Inflammatory macrophage treated with lipopolysaccharide for 1 hour (primary cell): Measurements from ENCODE around the gene ADAMTS6.
"Not testable (repeated sequence)": the region's sequence is repeated elsewhere in the genome, so short reads cannot be mapped to it uniquely, and the experiment has no call there.

Experiments
- DNase-seq, 2 donors: peaks; one replicate each; pipeline ENCODE4 v3.0.0-alpha.2; 2020 to 2022

The ADAMTS6 gene

GRCh38 chr5:65481635-65482295 lies at the start of gene ADAMTS6:
TSS of gene ADAMTS6 (minus strand) at chr5:65481920. CDS start at chr5:65473673, 8,247 bp downstream.
- peak; percentile 45 to 61 for DNase-seq

GRCh38 chr5:65530904-65531303 lies 49.2 kb upstream of the ADAMTS6 start:
- DNase-seq = no peak

GRCh38 chr5:65525726-65526125 lies 44.0 kb upstream of the ADAMTS6 start:
- no peak for DNase-seq

DNA sequence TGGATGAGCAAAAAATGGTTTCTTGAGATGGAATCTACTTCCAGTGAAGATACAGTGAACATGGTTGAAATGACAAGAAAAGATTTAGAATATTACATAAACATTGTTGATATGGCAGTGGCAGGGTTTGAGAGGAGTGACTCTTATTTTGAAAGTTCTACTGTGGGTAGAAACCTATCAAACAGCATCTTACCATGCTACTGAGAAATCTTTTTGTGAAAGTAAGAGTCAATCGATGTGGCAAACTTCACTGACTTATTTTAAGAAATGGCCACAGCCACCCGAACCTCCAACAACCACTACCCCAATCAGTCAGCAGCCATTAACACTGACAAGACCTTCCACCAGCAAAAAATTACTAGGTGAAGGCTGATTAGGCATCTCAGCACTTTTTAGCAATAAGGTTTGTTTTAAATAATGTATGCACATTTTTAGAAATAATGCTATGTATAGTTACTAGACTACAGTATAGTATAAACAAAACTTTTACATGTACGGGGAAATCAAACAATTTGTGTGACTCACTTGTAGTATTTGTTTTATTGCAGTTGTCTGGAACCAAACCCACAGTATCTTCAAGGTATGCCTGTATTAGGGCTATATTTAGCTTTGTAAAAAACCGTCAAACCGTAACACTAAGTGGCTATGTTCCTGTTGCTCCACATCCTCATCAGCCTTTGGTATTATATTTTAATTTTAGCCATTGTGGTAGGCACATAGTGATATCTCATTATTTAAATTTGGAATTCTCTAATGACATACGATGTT lies 30.6 kb upstream of the ADAMTS6 start:
- no peak for DNase-seq

DNA sequence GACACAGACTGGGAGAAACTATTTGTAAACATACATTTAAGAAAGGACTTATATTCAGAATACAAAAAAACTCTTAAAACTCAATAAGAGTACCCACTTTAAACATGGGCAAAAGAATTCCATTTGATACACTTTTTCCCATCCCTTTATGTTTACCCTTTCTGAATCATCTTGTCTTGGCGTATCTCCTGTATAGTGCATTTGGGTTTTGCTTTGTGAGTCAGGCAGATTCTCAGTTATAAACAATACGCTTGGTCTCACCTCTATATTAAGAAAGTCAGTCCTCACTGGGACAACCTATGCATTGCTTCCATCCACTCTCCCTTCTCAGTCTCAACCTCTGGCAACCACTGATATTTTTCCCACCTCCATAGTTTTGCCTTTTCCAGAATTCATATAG lies 27.3 kb upstream of the ADAMTS6 start:
- DNase-seq = no peak

DNA sequence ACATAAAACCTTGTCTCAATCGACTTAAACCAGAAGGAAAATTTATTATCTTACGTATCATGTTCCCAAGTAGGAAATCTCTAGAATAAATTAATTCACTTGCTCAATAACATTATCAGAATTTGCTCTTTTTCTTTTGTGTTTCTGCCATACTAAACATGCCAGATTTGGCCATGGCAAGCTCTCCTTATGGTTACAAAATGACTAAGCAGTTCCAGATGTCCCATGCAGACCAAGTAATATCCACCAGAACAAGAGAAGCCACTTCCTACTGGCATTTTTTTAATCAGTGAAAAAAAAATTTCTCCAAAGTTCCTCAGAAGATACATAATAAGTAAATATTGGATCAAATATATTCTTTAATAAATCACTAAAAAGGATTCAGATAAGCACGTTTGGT lies 25.2 kb upstream of the ADAMTS6 start:
- DNase-seq = no peak

DNA sequence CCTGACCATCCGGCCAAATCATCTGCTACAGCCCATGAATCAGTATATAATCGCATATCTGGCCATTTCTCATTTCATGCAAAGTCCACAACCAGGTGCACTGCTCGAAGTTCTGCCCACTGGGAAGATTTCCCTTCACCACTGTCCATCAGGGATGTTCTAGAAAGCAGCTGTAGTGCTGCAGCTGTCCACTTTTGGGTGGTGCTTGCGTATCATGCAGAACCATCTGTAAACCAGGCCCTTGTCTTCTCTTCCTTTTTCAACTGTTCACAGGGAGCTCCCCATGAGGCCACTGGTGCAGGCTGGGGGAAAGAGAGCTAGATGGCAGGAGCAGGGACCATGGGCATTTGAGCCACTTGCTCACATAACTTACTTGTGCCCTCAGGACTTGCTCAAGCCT lies 7.4 kb upstream of the ADAMTS6 start:
- DNase-seq = no peak

DNA sequence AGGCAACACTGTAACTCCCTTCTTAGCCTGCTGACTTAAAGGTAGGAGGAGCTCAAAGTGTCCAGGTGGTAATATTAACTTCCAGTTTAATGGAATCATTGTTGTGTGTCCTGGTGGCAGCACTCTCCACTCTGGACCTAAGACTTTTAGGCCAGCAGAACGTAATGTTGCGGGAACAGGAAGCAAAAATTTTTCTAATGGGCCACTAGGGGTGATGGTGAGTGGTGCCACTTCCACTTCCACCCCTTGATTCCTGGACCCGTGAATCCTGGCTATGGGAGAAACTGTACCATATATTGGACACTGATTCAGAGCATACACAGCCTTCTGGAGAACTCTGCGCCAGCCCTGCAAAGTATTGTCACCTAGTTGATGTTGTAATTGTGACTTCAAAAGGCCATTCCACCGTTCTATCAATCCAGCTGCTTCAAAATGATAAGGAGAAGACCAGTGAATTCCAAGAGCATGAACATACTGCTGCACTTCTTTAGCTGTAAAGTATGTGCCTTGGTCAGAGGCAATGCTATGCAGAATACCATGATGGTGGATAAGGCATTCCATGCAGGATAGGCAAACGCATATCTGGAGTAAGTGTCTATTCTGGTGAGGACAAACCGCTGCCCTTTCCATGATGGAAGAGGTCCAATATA lies 6.4 kb upstream of the ADAMTS6 start:
- not testable (repeated sequence) for DNase-seq

GRCh38 chr5:65486803-65487202 lies 5.1 kb upstream of the ADAMTS6 start:
- not testable (repeated sequence) for DNase-seq

GRCh38 chr5:65485405-65485804 lies 3.7 kb upstream of the ADAMTS6 start:
- DNase-seq = no peak

DNA sequence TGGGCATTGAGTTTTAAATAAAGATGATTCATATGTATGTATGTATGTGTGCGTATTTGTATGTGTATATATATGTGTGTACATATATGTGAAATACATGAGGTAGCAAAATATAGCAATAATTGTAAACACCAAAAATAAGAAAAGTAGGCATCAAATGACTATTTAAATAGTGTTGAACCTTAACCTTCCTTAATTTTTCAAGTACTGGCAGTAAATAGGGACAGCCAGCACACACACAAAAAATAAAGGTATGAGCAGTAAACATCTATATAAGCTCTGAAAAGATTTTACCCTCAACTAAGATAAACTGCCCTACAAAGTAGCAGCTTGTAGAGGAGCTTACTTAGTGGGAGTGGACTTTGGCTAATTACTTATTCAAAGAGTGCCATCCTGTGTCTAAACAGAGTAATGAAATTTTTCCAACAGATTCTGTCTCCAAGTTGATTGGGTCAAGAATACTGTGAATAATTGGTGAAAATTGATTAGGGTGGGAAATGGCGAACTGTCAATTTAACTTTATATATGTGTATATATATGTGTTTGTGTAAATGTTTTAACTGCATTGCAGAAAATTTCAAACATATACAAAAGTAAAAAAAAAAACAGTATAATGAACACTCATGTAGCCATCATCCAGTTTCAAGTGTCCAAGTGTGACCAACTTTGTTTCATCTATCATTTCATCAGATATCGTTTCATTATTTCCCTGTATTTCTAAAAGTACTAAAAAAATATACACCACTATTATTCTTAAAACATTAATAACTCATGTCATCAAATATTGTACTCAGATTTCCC lies 2.0 kb upstream of the ADAMTS6 start:
- peak; percentile 56 to 71 for DNase-seq

DNA sequence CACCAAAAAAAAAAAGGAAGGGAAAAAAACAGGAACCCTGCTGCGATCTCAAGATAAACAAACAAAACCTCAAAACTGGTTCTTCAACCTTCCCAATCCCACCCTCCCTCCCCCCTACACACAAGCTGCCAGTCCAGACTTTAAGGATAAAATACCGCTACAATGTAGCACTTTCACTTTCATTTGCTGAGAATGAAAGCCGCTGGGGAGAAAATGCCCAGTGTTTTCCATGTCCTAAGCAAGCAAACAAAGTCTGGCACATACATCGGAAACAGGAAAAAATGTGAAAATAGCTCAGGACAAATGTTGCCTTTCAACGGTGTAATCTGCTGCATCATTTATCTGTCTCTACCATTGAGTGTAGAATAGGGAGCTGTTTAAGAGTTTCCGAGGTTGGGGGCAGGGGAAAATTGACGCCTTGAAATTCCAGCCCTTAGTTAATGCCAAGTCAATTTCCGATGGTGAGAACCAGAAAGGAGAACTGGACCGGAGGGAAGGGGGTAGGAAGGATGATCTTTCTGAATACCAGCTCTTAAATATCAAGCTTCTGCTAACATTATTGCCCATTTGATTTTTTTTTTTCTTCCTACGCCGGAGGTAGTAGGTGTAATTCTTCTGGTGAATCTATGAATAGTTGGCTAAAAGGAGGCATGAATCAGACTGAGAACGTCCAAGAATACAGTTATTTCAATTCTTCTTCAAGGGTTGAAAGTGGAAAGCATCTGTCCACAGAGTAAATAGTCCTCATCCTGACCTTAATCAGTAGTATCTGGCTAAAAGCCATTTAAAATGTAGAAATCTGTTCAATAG lies 1.2 kb upstream of the ADAMTS6 start:
- peak; percentile 20 to 39 for DNase-seq

DNA sequence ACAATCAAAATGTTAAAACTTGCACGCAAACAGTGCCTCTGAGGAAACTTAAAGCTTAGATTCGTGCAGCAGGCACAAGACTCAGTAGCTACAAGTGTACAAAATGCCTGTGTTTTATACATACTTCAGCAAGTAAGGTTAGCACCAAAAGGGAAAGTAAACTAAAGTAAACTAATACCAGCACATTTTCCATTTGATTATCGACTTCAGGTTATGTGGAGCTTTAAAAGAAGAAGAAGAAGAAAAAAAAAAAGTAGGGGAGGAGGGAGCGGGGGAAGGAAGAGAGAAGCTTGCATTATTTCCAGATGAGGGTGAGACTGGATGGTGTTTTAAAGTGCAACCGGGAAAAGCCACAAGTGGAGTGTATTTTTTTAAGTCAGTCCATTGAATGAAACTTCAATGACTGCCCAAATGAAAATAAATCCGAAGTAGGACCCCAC lies 596 bp upstream of the ADAMTS6 start:
- DNase-seq = peak in 1 of 2 donors; percentile 24

- no peak for DNase-seq
Measured at GRCh38 chr5:65481171-65481581, 544 bp downstream of the ADAMTS6 start.

- DNase-seq = peak in 1 of 2 donors; percentile 14
Measured at GRCh38 chr5:65480306-65480865, 1.3 kb downstream of the ADAMTS6 start.

DNA sequence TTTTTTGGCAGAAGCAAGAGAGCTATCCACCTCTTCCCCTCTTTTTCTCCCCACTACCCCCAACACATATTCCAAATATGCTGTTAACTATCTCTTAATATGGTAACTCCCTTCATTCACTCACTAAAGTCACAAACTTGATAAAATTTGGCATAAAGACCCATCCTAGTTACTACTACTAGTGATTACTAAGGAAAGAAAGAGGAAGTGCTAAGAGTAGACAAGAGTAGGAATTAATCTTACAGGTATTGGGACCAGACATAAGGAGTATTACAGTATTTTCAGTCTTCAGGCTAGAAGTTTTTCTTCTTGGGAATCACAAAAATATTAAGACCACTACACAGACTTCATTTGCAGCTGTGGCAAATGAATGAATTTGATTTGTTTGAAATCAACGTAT lies 2.2 kb downstream of the ADAMTS6 start:
- no peak for DNase-seq

DNA sequence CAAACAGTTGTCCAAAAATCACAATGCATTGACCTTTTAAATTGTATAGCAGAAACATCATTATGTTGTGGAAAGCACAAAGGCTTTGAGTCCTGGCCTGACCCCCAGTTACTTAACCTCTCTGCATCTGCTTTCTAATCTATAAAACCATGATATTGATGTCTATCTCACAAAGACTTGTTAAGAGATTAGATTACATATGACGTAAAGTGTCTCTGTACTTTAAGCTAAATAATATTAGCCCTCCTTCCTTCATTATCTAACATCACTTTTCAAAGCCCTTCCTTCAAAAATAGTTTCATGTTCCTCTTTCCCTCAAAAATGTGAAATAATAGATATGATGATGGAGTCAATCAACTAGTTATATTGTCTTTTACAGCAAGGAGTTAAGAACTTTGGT lies 3.4 kb downstream of the ADAMTS6 start:
- DNase-seq = no peak

- no peak for DNase-seq
Measured at GRCh38 chr5:65475895-65476294, 5.8 kb downstream of the ADAMTS6 start.

DNA sequence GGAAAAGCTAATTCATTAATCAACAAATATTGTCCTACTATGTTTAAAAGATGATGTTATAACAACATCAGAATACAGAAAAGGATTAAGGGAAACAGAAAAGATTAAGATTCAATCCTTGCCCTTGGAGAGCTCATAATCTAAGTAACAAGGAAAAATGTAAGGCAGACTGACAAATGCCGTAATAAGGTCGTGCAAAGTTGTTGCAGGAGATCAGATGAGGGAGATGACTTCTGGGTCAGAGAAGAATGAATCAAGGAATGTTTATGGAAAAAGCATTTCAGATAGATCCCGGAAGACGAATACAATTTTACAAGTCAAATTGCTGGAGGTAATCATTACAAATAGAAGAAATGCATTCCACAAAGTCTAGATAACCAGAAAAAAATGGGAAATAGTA lies 6.4 kb downstream of the ADAMTS6 start:
- no peak for DNase-seq

GRCh38 chr5:65474130-65474711 lies 7.5 kb downstream of the ADAMTS6 start:
- DNase-seq = no peak

- no peak for DNase-seq
Measured at GRCh38 chr5:65468633-65469032, 13.1 kb downstream of the ADAMTS6 start.
